ENCODE measurements around the gene APMAP. TPM values are rescaled to one million over a fixed set of nuclear protein-coding genes. Genes with fewer than 3 reads are reported as not detected.

The APMAP gene
- total RNA-seq, 4 donors from 2014 or later = 19.0 to 40.9 (median 31.6) TPM

- H3K27me3 ChIP-seq = no peaks in the 10 kb centered on the region
- no peak overlapping the region for H3K4me3 ChIP-seq
- peak in 2 of 3 donors; percentile 32 to 39 for DNase-seq
- no peaks in the 10 kb centered on the region for H3K4me1 ChIP-seq
- peaks cover 0 to 45% (median 0%) of the 10 kb centered on the region in 3 donors for H3K36me3 ChIP-seq
- TF ChIP-seq CTCF (IDR thresholded peaks at IDR 0.05) (no peak), POLR2A (IDR thresholded peaks at IDR 0.05) (no peak)
- no peaks in the 10 kb centered on the region for H3K9me3 ChIP-seq
- H3K27ac ChIP-seq = peak overlapping the region in 1 of 4 donors; percentile 32
Observed at GRCh38 chr20:24959591-24960301, 32.8 kb downstream of the APMAP start.

GRCh38 chr20:24958506-24959385 lies 33.8 kb downstream of the APMAP start:
- H3K27ac ChIP-seq = no peak overlapping the region
- TF ChIP-seq POLR2A (IDR thresholded peaks at IDR 0.05) (no peak), CTCF (IDR thresholded peaks at IDR 0.05) (no peak)
- no peaks in the 10 kb centered on the region for H3K9me3 ChIP-seq
- peaks cover 0 to 40% (median 0%) of the 10 kb centered on the region in 3 donors for H3K36me3 ChIP-seq
- H3K4me3 ChIP-seq = no peak overlapping the region
- H3K4me1 ChIP-seq = no peaks in the 10 kb centered on the region
- peak in 2 of 3 donors; percentile 34 to 40 for DNase-seq
- H3K27me3 ChIP-seq = no peaks in the 10 kb centered on the region

GRCh38 chr20:24957326-24958016 lies 35.1 kb downstream of the APMAP start:
- Histone ChIP-seq H3K4me1 (no peaks in the 10 kb centered on the region), H3K27me3 (no peaks in the 10 kb centered on the region), H3K9me3 (no peaks in the 10 kb centered on the region), H3K36me3 (peaks cover 0 to 32% (median 0%) of the 10 kb centered on the region in 3 donors), H3K4me3 (no peak overlapping the region), H3K27ac (no peak overlapping the region)
- peak in 1 of 3 donors; percentile 34 for DNase-seq
- no peak for TF ChIP-seq POLR2A (IDR thresholded peaks at IDR 0.05)
- no peak for TF ChIP-seq CTCF (IDR thresholded peaks at IDR 0.05)

- H3K4me1 ChIP-seq = no peaks in the 10 kb centered on the region
- no peak overlapping the region for H3K27ac ChIP-seq
- DNase-seq = peak in 1 of 3 donors; percentile 42
- no peak for TF ChIP-seq CTCF (IDR thresholded peaks at IDR 0.05)
- no peak for TF ChIP-seq POLR2A (IDR thresholded peaks at IDR 0.05)
- no peaks in the 10 kb centered on the region for H3K27me3 ChIP-seq
- no peak overlapping the region for H3K4me3 ChIP-seq
- no peaks in the 10 kb centered on the region for H3K9me3 ChIP-seq
- H3K36me3 ChIP-seq = peaks cover 0 to 25% (median 0%) of the 10 kb centered on the region in 3 donors
Observed at GRCh38 chr20:24956001-24956841, 36.3 kb downstream of the APMAP start.

GRCh38 chr20:24955045-24955444 lies 37.5 kb downstream of the APMAP start:
- no peak for DNase-seq
- peaks cover 0 to 19% (median 0%) of the 10 kb centered on the region in 3 donors for H3K36me3 ChIP-seq

More at GRCh38 chr20:24955045-24955444, 37.5 kb downstream of the APMAP start:
- no peaks in the 10 kb centered on the region for H3K4me1 ChIP-seq
- no peak overlapping the region for H3K4me3 ChIP-seq
- peak overlapping the region in 1 of 4 donors; percentile 42 for H3K27ac ChIP-seq
- no peaks in the 10 kb centered on the region for H3K27me3 ChIP-seq
- TF ChIP-seq CTCF (IDR thresholded peaks at IDR 0.05) = no peak
- H3K9me3 ChIP-seq = no peaks in the 10 kb centered on the region
